Kidney capillary endothelial cell (primary cell): ENCODE data around the gene PRKCA.

ENCODE experiments used
- DNase-seq: peaks from one replicate; pipeline ENCODE4 v3.0.0-alpha.2; 2018; ENCODE audit warnings: low spot score

Gene PRKCA

GRCh38 chr17:66625311-66625767, 322.9 kb downstream of the PRKCA start:
- peak; percentile 51 for DNase-seq

DNA sequence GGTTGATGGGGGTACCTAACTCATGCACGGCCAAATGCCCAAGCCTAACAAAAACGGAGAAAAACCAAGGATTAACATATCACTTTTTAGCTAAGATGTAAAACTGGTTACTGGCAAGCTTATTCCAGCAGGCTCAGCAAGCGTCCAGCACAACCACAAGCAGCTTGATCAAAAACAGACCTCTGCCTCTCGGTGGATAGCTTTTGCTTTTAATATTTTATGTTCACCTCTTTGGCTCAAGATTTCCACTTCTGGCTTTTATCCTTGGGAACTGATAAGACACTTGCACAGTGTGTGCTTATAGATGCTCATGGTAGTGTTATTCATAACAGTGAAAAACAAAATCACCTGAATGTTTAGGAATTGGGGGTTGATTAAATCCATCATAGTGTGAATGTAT, 325.6 kb downstream of the PRKCA start:
- no peak for DNase-seq

DNA sequence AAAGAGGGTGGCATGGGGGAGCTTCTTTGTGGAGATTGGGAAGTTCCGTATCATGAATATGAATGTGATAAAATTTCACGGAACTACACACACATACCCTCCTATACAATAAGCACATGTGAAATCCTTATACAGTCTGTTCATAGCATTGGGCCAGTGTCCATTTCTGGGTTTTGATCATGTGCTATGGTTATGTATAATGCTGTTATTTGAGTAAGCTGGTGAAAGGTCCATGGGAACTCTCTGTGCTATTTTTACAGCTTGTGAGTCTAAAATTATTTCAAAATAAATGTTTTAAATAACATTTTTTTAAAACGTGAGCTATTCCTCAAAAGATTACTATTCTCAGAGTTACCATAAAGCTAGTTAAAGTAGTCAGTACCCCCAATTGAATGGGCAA, 327.3 kb downstream of the PRKCA start:
- DNase-seq = no peak

GRCh38 chr17:66630379-66630778, 328.0 kb downstream of the PRKCA start:
- no peak for DNase-seq

DNA sequence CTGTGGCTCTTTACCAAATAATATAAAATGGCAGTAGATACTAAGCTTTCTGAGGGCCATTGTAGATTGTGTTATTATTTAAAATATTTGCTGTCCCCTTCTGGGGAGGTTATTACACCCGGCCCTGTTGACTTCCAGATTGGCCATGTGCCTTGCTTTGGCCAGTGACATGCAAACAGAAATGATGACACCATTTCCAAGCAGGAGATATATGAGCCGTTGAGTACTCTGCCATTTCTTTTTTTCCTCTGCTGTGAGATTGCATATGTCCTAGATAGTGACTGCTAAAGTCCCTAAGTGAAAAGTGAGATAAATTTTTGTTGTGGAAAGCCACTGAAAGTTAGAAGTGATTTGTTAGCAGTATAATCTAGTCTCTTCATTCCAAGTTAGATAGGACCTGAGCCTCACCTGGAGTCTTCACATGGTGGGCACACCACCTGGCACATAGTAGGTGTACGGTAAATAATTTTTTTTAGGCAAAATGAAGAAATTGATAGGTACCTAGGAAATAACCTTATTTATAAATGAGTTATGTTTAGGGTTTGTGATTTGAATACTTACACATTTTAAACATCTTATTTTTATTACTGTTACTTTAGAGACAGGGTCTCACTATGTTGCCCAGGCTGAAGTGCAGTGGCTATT, 328.5 kb downstream of the PRKCA start:
- DNase-seq = no peak

- DNase-seq = no peak
Measured at GRCh38 chr17:66632731-66633130, 330.3 kb downstream of the PRKCA start.

- no peak for DNase-seq
Measured at GRCh38 chr17:66633317-66633965, 331.0 kb downstream of the PRKCA start.

DNA sequence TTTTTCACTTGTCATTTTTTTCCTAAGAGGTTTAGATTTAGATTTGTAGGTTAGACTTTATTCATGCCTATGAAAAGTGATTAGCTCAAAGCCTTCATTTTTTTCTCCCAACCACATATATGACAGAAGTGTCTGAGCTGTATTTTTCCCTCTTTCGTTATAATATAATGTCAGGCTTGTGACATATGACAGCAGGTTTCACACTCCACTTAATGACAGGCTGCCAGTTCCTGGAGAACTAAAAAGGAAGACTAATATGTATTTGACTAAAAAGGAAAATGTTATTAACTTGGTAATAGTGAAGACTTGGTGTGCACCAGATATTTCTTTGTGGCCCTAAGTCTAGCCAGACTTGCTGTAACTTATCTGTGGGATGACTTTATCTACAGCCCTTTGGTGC, 331.8 kb downstream of the PRKCA start:
- no peak for DNase-seq

GRCh38 chr17:66635386-66636045, 333.1 kb downstream of the PRKCA start:
- no peak for DNase-seq

- no peak for DNase-seq
Measured at GRCh38 chr17:66636111-66636510, 333.7 kb downstream of the PRKCA start.

DNA sequence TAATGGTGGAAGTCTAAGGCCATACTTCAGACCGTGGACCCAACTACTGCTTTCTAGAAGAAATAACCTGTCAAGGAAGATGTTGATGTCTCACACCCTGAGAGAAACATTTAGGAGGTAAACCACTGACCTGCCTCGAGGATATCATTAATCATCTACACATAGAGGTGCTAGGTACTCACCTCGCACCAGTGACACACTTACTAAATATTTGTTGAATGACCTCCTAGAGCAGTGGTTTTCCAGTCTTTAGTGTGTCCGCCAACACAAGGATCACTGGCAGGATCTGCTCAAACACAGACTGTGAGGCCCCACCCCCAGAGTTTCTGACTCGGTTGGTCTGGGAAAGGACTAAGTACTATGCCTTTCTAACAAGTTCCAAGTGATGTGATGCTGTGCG, 335.1 kb downstream of the PRKCA start:
- DNase-seq = no peak

GRCh38 chr17:66638707-66639479, 336.5 kb downstream of the PRKCA start:
- DNase-seq = no peak

- no peak for DNase-seq
Measured at GRCh38 chr17:66643815-66644710, 341.6 kb downstream of the PRKCA start.

DNA sequence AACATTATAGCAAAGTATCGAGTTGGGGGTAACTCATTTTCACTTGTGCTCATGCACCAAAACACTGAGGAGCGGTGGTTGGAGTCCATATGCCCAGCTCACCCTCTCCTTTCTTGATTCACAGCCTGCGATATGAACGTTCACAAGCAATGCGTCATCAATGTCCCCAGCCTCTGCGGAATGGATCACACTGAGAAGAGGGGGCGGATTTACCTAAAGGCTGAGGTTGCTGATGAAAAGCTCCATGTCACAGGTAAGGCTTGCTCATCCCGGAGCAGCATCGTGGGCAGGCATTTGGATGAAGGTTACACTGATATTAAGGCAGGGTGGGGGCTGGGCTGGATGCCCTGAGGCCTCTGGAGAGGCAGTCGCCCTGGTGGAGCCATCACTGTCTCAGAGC, 342.8 kb downstream of the PRKCA start:
- DNase-seq = no peak

DNA sequence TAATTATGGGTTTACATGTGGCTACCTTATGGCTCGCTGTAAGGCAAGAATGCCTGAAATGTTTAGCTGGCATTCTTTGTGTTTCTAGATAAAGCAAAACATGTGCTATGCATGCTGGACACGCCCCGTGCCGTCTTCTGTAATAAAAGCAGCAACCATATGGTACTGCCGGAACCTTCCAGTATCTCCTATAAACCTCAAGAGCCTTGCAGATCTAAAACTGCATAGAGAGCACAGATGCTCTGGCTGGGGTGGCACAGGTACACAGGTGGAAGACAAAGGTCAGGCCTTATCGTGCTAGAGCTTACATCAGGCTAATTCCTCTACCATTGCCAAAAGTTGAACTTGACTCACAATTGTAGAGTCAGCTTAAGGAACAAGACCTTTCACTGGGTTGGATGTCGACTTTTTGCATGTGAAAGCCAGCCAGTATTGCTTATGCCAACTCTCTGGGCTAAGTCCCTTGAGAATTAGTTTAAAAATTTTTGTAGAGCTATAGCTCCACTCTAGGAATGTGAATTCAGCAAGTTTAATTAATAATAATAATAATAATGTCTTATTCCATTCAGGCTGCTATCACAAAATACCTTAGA, 345.1 kb downstream of the PRKCA start:
- DNase-seq = no peak

DNA sequence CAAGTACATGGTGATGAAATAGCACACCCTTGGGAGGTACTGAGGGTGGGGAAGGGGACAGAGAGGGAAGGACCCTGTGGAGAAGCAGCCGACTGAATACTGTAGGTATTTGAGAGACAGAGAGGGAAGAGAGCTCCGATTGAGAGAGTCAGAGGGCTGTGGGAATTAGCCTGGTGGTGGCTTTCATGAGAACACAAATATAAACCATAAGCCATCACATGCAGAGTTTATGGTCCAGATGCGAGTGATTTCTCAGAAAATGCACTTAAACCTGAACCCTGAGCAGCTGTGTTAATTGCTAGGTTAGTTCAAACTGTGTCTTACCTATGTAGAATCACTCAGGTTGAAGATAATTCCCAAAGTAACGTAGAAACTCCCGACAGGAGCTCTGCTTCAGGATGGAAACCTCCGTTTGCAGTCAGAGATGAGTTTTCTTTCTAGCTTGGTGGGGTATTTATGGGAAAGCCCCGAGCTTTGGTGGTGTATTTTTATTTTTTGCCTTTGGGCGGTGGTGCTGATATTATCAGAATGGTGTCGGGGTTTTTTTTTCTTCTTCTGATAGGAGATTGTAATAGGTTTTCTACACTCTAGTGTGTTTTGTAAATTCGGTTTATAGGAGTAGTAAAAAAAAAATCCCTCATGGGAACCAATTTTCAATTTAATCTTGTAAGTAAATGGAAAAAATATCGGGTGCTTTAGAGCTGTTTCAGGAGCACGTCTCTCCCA, 347.6 kb downstream of the PRKCA start:
- no peak for DNase-seq

DNA sequence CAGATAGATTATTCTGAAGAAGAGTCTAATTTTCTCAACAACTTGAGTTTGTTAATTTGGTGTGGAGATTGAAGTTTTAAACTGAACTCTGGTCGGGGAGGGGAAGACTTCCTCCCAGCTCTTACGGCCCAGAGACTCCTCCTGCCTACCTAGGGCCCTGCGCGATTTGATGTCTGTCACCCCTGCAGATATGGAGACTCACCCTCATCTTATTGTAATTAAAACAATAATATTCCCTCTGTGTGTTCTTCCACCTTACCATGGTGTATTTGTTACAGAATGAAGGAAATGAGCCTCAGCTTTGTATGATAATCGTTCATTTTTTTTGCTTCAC, 348.1 kb downstream of the PRKCA start:
- no peak for DNase-seq

DNA sequence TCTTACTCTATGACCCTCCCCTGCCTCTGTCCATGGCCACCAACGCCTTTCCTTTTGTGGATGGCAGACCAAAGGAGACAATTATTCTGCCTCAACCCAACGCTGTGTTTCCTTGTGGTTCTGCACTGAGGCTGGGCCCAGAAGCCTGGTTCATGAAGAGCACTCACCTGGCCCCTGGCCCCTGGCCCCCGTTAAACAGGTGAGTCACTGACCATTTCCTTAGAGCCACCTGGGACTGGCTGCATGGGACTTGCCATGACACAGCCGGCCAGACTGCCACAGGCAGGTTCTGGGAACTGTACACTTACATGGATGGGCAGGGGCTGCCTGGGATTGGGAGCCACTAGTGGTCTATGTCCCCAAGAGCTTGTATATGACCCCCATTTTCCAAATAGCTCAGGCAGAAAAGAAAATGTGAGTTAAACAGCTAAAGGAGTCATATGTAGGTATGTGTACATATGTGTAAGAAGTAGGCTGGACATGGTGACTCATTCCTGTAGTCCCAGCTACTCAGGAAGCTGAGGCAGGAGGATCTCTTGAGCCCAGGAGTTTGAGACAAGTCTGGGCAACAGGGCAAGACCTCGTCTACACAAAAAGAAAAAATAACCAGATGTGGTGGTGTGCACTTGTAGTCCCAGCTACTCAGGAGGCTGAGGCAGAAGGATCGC, 350.6 kb downstream of the PRKCA start:
- DNase-seq = no peak

DNA sequence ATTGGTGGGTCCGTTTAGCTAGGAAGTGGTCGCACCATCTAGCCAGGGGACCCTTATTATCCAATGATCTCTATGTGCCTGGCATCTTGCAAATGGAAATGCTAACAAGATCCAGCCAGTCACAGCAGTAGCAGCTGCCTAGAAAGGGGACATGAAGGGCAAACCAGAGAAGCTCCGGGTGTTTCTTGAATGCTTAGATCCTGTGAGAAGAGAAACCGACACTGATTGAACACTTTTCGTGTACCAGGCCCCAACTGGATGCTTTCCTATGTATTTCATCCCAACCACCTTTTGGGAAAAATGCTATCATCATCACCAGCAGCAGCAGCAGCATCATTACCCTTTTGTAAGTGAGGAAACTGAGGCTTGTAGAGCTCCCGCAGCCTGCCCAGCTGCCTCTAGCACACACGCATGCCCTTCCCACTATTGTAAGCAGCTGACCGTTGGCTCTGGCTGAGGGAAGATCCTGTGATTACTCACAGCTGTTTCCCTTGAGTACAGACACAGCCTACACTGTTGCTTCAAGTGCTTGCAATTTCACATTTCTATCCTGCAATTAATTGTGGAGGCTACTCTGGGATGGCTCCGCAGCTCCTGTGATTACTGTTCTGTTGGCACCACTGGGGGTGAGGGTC, 351.8 kb downstream of the PRKCA start:
- DNase-seq = peak; percentile 28

- no peak for DNase-seq
Measured at GRCh38 chr17:66654764-66655163, 352.4 kb downstream of the PRKCA start.
